Measurements from ENCODE around the gene HBM.

DNA sequence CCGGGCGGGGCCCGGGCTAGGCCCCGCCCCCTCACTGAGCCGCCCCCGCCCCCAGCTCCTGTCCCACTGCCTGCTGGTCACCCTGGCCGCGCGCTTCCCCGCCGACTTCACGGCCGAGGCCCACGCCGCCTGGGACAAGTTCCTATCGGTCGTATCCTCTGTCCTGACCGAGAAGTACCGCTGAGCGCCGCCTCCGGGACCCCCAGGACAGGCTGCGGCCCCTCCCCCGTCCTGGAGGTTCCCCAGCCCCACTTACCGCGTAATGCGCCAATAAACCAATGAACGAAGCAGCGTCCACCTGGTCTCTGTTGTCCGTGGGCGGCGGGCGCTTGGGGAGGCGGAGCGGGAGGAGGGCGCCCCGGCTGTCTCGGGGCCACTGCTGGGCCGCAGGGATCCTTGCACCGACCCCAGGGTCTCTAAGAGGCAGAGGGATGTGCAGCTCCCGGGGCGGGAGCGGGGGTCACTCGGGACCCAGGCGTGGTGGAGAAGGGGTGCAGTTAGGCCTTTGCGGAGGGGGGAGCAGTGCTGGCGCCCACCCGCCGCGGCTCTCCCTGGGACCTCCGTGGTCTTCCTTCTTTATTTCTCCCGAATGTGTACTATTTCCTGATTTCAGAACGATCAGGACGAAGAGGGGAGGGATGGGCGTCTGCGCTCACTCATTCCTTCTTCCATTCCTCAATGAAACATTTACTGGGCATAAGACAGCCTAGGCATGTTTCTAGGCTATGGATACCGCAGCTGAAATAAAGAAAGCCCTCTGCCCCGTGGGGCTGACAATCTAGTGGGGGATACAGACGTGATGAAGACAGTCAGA is 11.4 kb upstream of the HBM start:
- TF ChIP-seq, protein P1, sequence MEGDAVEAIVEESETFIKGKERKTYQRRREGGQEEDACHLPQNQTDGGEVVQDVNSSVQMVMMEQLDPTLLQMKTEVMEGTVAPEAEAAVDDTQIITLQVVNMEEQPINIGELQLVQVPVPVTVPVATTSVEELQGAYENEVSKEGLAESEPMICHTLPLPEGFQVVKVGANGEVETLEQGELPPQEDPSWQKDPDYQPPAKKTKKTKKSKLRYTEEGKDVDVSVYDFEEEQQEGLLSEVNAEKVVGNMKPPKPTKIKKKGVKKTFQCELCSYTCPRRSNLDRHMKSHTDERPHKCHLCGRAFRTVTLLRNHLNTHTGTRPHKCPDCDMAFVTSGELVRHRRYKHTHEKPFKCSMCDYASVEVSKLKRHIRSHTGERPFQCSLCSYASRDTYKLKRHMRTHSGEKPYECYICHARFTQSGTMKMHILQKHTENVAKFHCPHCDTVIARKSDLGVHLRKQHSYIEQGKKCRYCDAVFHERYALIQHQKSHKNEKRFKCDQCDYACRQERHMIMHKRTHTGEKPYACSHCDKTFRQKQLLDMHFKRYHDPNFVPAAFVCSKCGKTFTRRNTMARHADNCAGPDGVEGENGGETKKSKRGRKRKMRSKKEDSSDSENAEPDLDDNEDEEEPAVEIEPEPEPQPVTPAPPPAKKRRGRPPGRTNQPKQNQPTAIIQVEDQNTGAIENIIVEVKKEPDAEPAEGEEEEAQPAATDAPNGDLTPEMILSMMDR (IDR thresholded peaks at IDR 0.05) = no peak
- peak; percentile 78 for TF ChIP-seq EZH2 (IDR thresholded peaks at IDR 0.05)
- peak; percentile 66 for TF ChIP-seq EZH2phosphoT487 (IDR thresholded peaks at IDR 0.05)
